ENCODE results near the gene ONECUT1. TPM values are rescaled to one million over a fixed set of nuclear protein-coding genes. Genes with fewer than 3 reads are reported as not detected.

The ONECUT1 gene
- total RNA-seq, 1 experiment from 2014 or later, result not detected

- H3K79me2 ChIP-seq (ENCODE audit: low read depth), result no peaks in the 10 kb centered on the region
- POLR2A ChIA-PET (ENCODE audit: unreplicated experiment), result no interaction called here
- H3K4me2 ChIP-seq, result no peak overlapping the region
- H3K9me3 ChIP-seq (ENCODE audit: insufficient read depth, low read depth), result no peaks in the 10 kb centered on the region
- no peaks in the 10 kb centered on the region for H3K4me1 ChIP-seq (replicated peaks; ENCODE audit: insufficient read depth)
- H3K27me3 ChIP-seq (ENCODE audit: insufficient read depth, low read depth), result peaks cover 10% of the 10 kb centered on the region; the same call in 1 of the 2 replicates
- H3K36me3 ChIP-seq (ENCODE audit: low read depth), result no peaks in the 10 kb centered on the region
- H3K27ac ChIP-seq, result no peak overlapping the region
- CTCF ChIA-PET, result no interaction called here
- intact Hi-C loops (cut with micrococcal nuclease; ENCODE audit: unreplicated experiment), result no loop called here
- no peak for DNase-seq
- no peaks in the 10 kb centered on the region for H3K9me2 ChIP-seq (ENCODE audit: insufficient read depth)
- no peak overlapping the region for H2AFZ ChIP-seq
- H4K20me1 ChIP-seq (ENCODE audit: insufficient read depth), result no peaks in the 10 kb centered on the region
- no peaks in the 10 kb centered on the region for H3F3A ChIP-seq (ENCODE audit: insufficient read depth, low read depth)
- TF ChIP-seq CTCF (conservative IDR thresholded peaks at IDR 0.05) (no peak), EZH2 (IDR thresholded peaks at IDR 0.05; ENCODE audit: low read depth) (no peak)
- no TSS peak for BruUV-seq (replicated peaks)
- no peak overlapping the region for H3K4me3 ChIP-seq
Observed at GRCh38 chr15:52785672-52786406, 4.3 kb downstream of the ONECUT1 start.

DNA sequence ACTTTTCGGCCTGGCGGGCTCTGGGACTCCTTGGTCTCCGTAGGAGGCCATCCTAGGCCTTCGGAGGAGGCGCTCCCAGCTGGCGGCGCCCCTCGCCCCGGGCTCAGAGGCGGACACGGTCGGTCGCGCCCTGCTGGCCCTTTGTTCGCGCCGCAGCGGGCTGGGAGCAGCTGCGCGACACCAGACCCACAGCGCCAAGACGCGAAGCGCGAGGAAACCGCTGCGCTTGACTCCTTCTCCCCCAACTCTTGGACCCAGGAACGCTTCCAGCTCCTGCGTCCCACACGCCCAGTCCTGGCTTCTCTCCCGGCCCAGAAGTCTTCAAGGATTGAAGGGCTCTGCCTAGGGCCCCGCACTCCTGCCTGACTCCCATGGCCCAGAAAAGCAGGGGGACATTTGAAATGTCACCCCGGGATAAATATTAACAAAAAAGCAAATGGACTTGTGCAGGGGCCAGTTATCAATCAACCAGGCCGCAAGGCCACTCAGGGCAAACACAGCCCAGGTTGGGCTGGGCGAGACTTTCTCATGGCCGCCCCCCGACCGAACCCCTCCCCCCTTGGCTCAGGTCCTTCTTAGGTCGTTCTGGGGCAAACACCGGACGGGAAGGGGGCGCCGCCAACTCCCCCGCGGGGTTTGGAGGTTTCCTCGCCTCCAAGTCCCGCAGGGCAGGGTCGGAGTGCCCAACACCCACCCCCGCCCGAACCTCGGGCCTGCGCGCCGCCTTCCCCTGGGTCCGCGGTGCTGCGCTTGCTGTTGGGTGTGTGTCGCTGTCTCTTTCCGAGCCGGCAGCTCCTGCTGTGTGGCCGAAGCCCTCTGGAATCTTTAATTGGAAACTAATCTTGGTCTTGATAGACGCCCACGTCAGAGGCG, 5.1 kb downstream of the ONECUT1 start:
- ChIA-PET POLR2A (ENCODE audit: unreplicated experiment) (no interaction called here), CTCF (no interaction called here)
- H3K9me3 ChIP-seq (ENCODE audit: insufficient read depth, low read depth), result no peaks in the 10 kb centered on the region
- no peaks in the 10 kb centered on the region for H4K20me1 ChIP-seq (ENCODE audit: insufficient read depth)
- TF ChIP-seq EZH2 (IDR thresholded peaks at IDR 0.05; ENCODE audit: low read depth) (no peak), CTCF (conservative IDR thresholded peaks at IDR 0.05) (no peak)
- H3K36me3 ChIP-seq (ENCODE audit: low read depth), result no peaks in the 10 kb centered on the region
- peaks cover 10% of the 10 kb centered on the region; the same call in 1 of the 2 replicates for H3K27me3 ChIP-seq (ENCODE audit: insufficient read depth, low read depth)
- H3K4me2 ChIP-seq, result no peak overlapping the region
- H3K79me2 ChIP-seq (ENCODE audit: low read depth), result no peaks in the 10 kb centered on the region
- no peaks in the 10 kb centered on the region for H3K4me1 ChIP-seq (replicated peaks; ENCODE audit: insufficient read depth)
- BruUV-seq (replicated peaks), result no TSS peak
- H3K9me2 ChIP-seq (ENCODE audit: insufficient read depth), result no peaks in the 10 kb centered on the region
- no peaks in the 10 kb centered on the region for H3F3A ChIP-seq (ENCODE audit: insufficient read depth, low read depth)
- DNase-seq, result no peak
- no peak overlapping the region for H2AFZ ChIP-seq
- no peak overlapping the region for H3K27ac ChIP-seq
- no peak overlapping the region for H3K4me3 ChIP-seq
- intact Hi-C loops (cut with micrococcal nuclease; ENCODE audit: unreplicated experiment), result loop anchor here (5.0 kb wide), 1 partner anchor 932 kb away; no protein-coding TSS in a partner anchor

DNA sequence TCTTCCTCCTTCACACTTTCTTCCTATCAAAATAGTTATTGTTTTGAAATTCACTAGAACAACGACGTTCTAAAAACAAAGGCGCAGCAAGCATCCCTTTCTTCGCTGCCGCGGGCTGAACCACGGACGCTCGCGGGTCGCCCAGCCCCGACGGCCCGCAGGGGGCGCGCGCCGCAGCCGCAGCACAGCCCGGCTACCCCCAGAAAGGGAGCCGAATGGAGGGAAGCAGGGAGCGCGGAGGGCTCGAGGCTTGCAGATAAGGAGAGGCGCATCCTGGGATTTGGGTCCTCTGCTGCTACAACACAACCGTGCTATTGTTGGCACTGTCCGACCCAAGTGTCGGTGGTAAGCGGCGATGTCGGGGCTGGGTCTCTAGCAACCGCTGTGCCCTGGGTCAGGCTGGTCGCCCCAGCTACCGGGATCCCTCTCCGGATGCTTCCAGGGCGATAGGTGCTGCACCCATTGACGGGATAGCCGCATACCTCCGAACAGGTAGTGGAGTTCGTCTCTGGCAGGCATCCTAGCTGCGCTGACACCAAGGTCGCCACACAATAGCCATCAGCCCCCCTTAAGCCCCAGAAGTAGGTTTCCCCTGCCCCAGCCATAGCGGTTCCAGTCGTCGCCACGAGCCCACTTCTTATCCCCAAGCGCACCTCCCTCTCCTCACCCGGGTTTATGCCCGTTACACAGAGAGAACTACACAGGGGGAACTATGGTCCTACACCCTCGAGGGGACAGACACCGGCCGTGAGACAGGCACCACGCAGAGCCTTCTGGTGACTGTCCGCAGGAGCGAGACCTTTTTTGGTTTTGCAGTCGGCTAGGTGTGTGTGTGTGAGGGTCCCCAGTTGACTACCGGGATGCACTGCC, 6.0 kb downstream of the ONECUT1 start:
- no peaks in the 10 kb centered on the region for H3F3A ChIP-seq (ENCODE audit: insufficient read depth, low read depth)
- TF ChIP-seq CTCF (conservative IDR thresholded peaks at IDR 0.05) (no peak), EZH2 (IDR thresholded peaks at IDR 0.05; ENCODE audit: low read depth) (no peak)
- no peak overlapping the region for H2AFZ ChIP-seq
- ChIA-PET CTCF (no interaction called here), POLR2A (ENCODE audit: unreplicated experiment) (no interaction called here)
- DNase-seq, result no peak
- H3K4me2 ChIP-seq, result no peak overlapping the region
- H3K27me3 ChIP-seq (ENCODE audit: insufficient read depth, low read depth), result peaks cover 16% of the 10 kb centered on the region; the same call in 1 of the 2 replicates
- H3K4me1 ChIP-seq (replicated peaks; ENCODE audit: insufficient read depth), result no peaks in the 10 kb centered on the region
- H4K20me1 ChIP-seq (ENCODE audit: insufficient read depth), result no peaks in the 10 kb centered on the region
- H3K79me2 ChIP-seq (ENCODE audit: low read depth), result no peaks in the 10 kb centered on the region
- H3K9me2 ChIP-seq (ENCODE audit: insufficient read depth), result no peaks in the 10 kb centered on the region
- no peaks in the 10 kb centered on the region for H3K36me3 ChIP-seq (ENCODE audit: low read depth)
- intact Hi-C loops (cut with micrococcal nuclease; ENCODE audit: unreplicated experiment), result loop anchor here (5.0 kb wide), 1 partner anchor 933 kb away; no protein-coding TSS in a partner anchor
- no peak overlapping the region for H3K4me3 ChIP-seq
- no TSS peak for BruUV-seq (replicated peaks)
- no peak overlapping the region for H3K27ac ChIP-seq
- no peaks in the 10 kb centered on the region for H3K9me3 ChIP-seq (ENCODE audit: insufficient read depth, low read depth)
